Prostate gland (tissue), 2 donors: Measurements from ENCODE around the gene SENP7.
"Not testable (repeated sequence)": the region's sequence is repeated elsewhere in the genome, so short reads cannot be mapped to it uniquely, and the experiment has no call there.

ENCODE experiments used
- CTCF ChIP-seq, 4 experiments: fragments of 200-600 bp in 2 of 4; fragments of 450-650 bp in 2 of 4; sonication (generic) in 2 of 4; IDR thresholded peaks; 1 replicate in 3 of 4; 2 replicates in 1 of 4; pipeline ENCODE4 v1.5.1; 2016 to 2019; ENCODE audit warnings: antibody characterized with exemption in 4 of 4, mild to moderate bottlenecking in 2 of 4, moderate library complexity in 2 of 4
- POLR2A ChIP-seq: fragments of 450-650 bp; IDR thresholded peaks from one replicate; pipeline ENCODE4 v1.6.1; 2016; ENCODE audit warnings: antibody characterized with exemption, mild to moderate bottlenecking
- POLR2AphosphoS5 ChIP-seq: sonication (generic); formaldehyde crosslinking; IDR thresholded peaks from one replicate; pipeline ENCODE4 v1.6.1; 2017; ENCODE audit warnings: antibody characterized with exemption

- TF ChIP-seq CTCF (IDR thresholded peaks at IDR 0.05); POLR2AphosphoS5; POLR2A: not testable (repeated sequence)
Observed at GRCh38 chr3:101551359-101552081, 38.5 kb upstream of the SENP7 start.
